Osteoblast (primary cell): Measurements from ENCODE around the gene GRM7. TPM values are rescaled to one million over a fixed set of nuclear protein-coding genes. Genes with fewer than 3 reads are reported as not detected.

Experiments
- DNase-seq: peaks from one replicate; pipeline ENCODE4 v3.0.0; 2011; ENCODE audit warnings: low spot score, mixed read lengths; ENCODE audit not compliant: insufficient read length; ENCODE audit errors: missing footprints
- H2AFZ ChIP-seq: 2 replicates; pipeline ENCODE4 v1.6.0; 2011; ENCODE audit warnings: mild to moderate bottlenecking, low read length
- H3K27ac ChIP-seq: 2 replicates; pipeline ENCODE4 v1.5.1; 2011; ENCODE audit warnings: mild to moderate bottlenecking, low read depth, low read length, moderate library complexity
- H3K27me3 ChIP-seq: 2 replicates; pipeline ENCODE4 v1.6.0; 2012; ENCODE audit warnings: mild to moderate bottlenecking, control low read depth, inconsistent platforms, low read length, moderate library complexity; ENCODE audit not compliant: insufficient read depth
- H3K36me3 ChIP-seq: 2 replicates; pipeline ENCODE4 v1.5.1; 2011; ENCODE audit warnings: mild to moderate bottlenecking, low read length, control low read depth, moderate library complexity; ENCODE audit not compliant: insufficient read depth
- H3K4me1 ChIP-seq: 2 replicates; pipeline ENCODE4 v1.5.1; 2011; ENCODE audit warnings: mild to moderate bottlenecking, low read length, control low read depth, moderate library complexity; ENCODE audit not compliant: insufficient read depth
- H3K4me2 ChIP-seq: 2 replicates; pipeline ENCODE4 v1.6.0; 2011; ENCODE audit warnings: mild to moderate bottlenecking, low read length; ENCODE audit not compliant: insufficient read depth
- H3K4me3 ChIP-seq: fragments of 200-600 bp; sonication (generic); 3 replicates; pipeline ENCODE4 v1.5.1; 2012; ENCODE audit warnings: mild to moderate bottlenecking, low read length, inconsistent platforms; ENCODE audit not compliant: insufficient read depth
- H3K79me2 ChIP-seq: 2 replicates; pipeline ENCODE4 v1.6.0; 2012; ENCODE audit warnings: mild to moderate bottlenecking, low read length, control low read depth, inconsistent platforms; ENCODE audit not compliant: insufficient read depth
- H3K9me3 ChIP-seq: 2 replicates; pipeline ENCODE4 v1.5.1; 2011; ENCODE audit warnings: low read depth, low read length, control low read depth
- H4K20me1 ChIP-seq: 2 replicates; pipeline ENCODE4 v1.6.0; 2012; ENCODE audit warnings: mild to moderate bottlenecking, low read length, control low read depth; ENCODE audit not compliant: insufficient read depth
- total RNA-seq: library from RNA; depleted of rRNA; stranded (reverse); fragments of >200 nt; gene quantifications from 2 replicates; pipeline ENCODE4 v1.2.3, GENCODE V29; 2012
- TF ChIP-seq, protein P1 (sequence below): IDR thresholded peaks from 2 replicates; pipeline ENCODE4 v1.5.1; 2011; ENCODE audit warnings: mild to moderate bottlenecking, low read depth, low read length, moderate library complexity; ENCODE audit errors: extremely low read depth

The GRM7 gene
- total RNA-seq, 1 donor: not detected

DNA sequence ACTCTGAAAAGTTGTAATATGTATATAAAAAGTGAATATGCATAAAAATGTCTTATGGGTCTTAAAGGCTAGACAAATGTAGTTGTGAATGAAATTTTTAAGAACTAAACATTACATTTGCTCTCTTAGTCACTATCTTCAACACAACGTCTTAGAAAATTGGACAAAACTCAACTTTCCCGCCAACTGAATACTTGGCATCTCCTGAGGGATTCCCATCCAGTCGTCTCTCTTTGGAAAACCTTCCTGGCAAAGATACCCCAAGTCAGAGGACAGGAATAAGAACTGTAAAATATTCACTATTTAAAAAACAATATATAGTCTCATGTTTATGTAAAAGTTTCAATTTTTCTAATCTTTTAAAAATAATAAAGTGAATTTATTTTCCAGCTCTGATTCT lies 354.8 kb downstream of the GRM7 start:
- Histone ChIP-seq H3K27ac (no peak overlapping the region), H4K20me1 (no peaks in the 10 kb centered on the region), H3K79me2 (no peaks in the 10 kb centered on the region), H3K9me3 (peaks cover 5% of the 10 kb centered on the region), H3K4me2 (no peak overlapping the region), H3K27me3 (no peaks in the 10 kb centered on the region), H3K36me3 (no peaks in the 10 kb centered on the region), H2AFZ (no peak overlapping the region), H3K4me3 (no peak overlapping the region), H3K4me1 (no peaks in the 10 kb centered on the region)
- no peak for DNase-seq
- TF ChIP-seq, protein P1, sequence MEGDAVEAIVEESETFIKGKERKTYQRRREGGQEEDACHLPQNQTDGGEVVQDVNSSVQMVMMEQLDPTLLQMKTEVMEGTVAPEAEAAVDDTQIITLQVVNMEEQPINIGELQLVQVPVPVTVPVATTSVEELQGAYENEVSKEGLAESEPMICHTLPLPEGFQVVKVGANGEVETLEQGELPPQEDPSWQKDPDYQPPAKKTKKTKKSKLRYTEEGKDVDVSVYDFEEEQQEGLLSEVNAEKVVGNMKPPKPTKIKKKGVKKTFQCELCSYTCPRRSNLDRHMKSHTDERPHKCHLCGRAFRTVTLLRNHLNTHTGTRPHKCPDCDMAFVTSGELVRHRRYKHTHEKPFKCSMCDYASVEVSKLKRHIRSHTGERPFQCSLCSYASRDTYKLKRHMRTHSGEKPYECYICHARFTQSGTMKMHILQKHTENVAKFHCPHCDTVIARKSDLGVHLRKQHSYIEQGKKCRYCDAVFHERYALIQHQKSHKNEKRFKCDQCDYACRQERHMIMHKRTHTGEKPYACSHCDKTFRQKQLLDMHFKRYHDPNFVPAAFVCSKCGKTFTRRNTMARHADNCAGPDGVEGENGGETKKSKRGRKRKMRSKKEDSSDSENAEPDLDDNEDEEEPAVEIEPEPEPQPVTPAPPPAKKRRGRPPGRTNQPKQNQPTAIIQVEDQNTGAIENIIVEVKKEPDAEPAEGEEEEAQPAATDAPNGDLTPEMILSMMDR: no peak

DNA sequence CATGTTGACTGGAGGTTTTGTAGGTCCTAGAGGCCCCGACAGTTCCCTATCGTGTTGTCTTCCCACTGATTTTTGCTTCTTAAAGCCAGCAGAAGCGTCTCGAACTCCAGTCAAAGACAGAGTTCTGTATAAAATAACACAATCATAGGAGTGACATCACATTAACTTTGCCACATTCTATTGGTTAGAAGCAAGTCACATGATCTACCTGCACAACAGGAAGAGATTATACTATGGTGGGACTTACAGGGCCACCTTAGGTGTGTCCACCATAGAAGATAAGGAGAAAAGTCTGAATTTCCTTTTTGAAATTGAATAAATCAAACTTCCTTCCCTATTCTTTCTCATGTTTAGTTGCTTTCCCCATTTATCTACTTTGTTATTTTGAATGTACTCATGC lies 365.5 kb downstream of the GRM7 start:
- TF ChIP-seq, protein P1: no peak

DNA sequence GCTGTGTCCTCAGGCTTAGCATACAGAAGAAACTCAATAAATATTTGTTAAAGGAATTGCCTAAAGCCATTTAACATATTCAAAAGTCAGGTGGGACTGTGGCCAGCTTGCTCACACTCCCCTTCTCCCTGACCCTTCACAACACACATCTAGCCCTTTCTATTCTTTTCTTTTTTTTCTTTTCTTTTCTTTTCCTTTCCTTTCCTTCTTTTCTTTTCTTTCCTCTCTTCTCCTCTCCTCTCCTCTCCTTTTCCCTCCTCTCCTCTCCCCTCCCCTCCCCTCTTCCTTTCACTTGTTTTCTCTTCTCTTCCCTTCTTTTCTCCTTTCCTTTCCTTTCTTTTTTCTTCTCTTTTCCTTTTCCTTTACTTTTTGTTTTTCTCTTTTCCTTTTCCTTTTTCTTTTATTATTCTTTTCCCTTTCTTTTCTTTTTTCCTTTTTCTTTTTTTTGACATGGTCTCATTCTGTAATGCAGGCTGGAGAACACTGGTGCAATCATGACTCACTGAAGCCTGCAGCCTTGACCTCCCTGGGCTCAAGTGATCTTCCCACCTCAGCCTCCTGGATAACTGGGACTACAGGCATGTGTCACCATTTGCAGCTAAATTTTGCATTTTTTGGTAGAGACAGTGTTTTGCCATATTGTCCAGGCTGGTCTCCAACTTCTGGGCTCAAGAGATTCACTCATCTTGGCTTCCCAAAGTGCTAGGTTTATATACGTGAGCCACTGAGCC lies 377.8 kb downstream of the GRM7 start:
- H3K36me3 ChIP-seq: no peaks in the 10 kb centered on the region
- H3K27ac ChIP-seq: no peak overlapping the region
- H3K4me2 ChIP-seq: no peak overlapping the region
- TF ChIP-seq, protein P1: no peak
- no peak overlapping the region for H3K4me3 ChIP-seq
- no peaks in the 10 kb centered on the region for H4K20me1 ChIP-seq
- no peaks in the 10 kb centered on the region for H3K4me1 ChIP-seq
- no peak overlapping the region for H2AFZ ChIP-seq
- no peaks in the 10 kb centered on the region for H3K27me3 ChIP-seq
- H3K79me2 ChIP-seq: no peaks in the 10 kb centered on the region
- H3K9me3 ChIP-seq: no peaks in the 10 kb centered on the region
- no peak for DNase-seq

More for the DNA sequence above, 365.5 kb downstream of the GRM7 start:
- Histone ChIP-seq H3K79me2 (no peaks in the 10 kb centered on the region), H3K27ac (no peak overlapping the region), H3K4me1 (no peaks in the 10 kb centered on the region), H2AFZ (no peak overlapping the region), H3K36me3 (no peaks in the 10 kb centered on the region), H3K9me3 (peaks cover 3% of the 10 kb centered on the region), H4K20me1 (no peaks in the 10 kb centered on the region), H3K4me2 (no peak overlapping the region), H3K27me3 (no peaks in the 10 kb centered on the region), H3K4me3 (no peak overlapping the region)
- no peak for DNase-seq

DNA sequence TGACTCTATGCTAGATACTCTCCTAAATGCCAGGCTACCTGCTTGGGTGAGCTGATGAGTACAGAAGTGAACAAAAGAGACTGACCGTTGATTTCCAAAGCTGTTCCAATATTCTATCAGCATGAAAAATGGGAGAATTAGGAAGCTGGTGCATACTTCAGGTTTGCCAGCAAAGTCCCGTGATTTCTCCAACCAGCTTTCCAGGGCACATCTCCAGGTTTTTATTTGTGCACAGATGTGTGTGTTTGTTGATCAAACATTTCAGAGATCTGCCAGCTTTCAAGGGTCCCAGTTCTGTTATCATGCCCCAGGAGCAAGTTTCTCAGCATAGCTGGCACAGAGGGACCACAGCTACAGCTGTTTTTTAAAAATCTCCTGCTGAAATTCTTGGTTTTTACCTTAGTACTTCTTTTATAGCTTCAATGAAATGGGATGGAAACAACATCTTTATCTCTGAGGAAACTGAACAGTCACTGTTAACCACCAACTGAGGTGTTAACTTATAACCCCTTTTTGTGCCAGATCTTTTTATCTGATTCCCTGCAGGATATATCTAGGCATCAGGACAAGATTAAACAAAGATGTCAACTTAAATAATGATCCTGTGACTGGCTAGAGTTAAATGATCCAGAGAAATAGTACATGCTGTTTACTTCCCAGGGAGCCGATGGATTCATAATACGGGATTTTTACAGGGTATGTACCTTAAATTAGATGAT lies 380.8 kb downstream of the GRM7 start:
- DNase-seq: no peak
- Histone ChIP-seq H4K20me1 (no peaks in the 10 kb centered on the region), H3K36me3 (no peaks in the 10 kb centered on the region), H3K9me3 (no peaks in the 10 kb centered on the region), H3K27ac (no peak overlapping the region), H3K4me3 (no peak overlapping the region), H3K79me2 (no peaks in the 10 kb centered on the region), H3K27me3 (no peaks in the 10 kb centered on the region), H2AFZ (no peak overlapping the region), H3K4me1 (no peaks in the 10 kb centered on the region), H3K4me2 (no peak overlapping the region)
- TF ChIP-seq, protein P1: no peak
